ENCODE data around the gene CAPZA3.

DNA sequence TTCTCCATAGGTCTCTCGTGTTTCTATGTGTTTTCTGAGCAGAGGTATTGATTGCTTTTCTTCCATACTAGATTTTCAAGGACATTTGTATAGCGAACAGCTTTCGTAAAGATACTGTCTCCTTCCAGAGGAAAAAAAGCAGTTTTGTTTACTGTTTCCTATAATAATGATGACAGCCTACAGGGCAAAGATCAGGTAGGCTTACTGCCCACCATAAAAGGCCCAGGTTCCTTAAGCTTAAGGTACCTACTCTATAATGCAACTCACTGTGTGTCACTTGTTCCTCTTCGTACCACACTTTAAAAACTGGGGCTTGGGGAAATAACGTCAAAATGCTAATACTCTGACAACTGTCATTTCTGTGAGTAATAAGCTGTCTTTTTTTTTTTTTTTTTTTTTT lies 6.8 kb upstream of the CAPZA3 start:
- TF ChIP-seq, protein P1, sequence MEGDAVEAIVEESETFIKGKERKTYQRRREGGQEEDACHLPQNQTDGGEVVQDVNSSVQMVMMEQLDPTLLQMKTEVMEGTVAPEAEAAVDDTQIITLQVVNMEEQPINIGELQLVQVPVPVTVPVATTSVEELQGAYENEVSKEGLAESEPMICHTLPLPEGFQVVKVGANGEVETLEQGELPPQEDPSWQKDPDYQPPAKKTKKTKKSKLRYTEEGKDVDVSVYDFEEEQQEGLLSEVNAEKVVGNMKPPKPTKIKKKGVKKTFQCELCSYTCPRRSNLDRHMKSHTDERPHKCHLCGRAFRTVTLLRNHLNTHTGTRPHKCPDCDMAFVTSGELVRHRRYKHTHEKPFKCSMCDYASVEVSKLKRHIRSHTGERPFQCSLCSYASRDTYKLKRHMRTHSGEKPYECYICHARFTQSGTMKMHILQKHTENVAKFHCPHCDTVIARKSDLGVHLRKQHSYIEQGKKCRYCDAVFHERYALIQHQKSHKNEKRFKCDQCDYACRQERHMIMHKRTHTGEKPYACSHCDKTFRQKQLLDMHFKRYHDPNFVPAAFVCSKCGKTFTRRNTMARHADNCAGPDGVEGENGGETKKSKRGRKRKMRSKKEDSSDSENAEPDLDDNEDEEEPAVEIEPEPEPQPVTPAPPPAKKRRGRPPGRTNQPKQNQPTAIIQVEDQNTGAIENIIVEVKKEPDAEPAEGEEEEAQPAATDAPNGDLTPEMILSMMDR (IDR thresholded peaks at IDR 0.05): no peak
- TF ChIP-seq POLR2A (IDR thresholded peaks at IDR 0.05): no peak

Measured in heart left ventricle (tissue), 13 donors.